Endothelial cell of umbilical vein (primary cell): ENCODE measurements around the gene MAN1A1. TPM values are rescaled to one million over a fixed set of nuclear protein-coding genes. Genes with fewer than 3 reads are reported as not detected.
A peak's percentile ranks its signal among the peaks of the same experiment; 100 is the strongest.

Experiments
- BruUV-seq: library from RNA; stranded (reverse); fragments of 400-500 nt; replicated peaks from 2 replicates; lab custom pipeline; 2021; lab: Mats Ljungman, UMichigan
- CTCF ChIA-PET: fragments of 300-600, 350-600 bp; sonication (Branson Sonifier 250); formaldehyde crosslinking; loops from one replicate; lab custom pipeline; 2021; ENCODE audit warnings: antibody characterized with exemption, inconsistent platforms; lab: Charles Lee
- POLR2A ChIA-PET: fragments of 300-600, 350-600 bp; sonication (Branson Sonifier 250); formaldehyde crosslinking; loops from one replicate; lab custom pipeline; 2021; ENCODE audit warnings: antibody characterized with exemption, inconsistent platforms; lab: Charles Lee
- DNase-seq: peaks from one replicate; pipeline ENCODE4 v3.0.0-alpha.2; 2011; ENCODE audit warnings: low read depth, low spot score
- FAIRE-seq: peaks from 2 replicates; lab custom pipeline; 2011; peaks lifted over from hg19 to GRCh38; lab: Jason Lieb, UNC
- H2AFZ ChIP-seq: 2 replicates; pipeline ENCODE4 v1.6.0; 2012; ENCODE audit warnings: low read depth, low read length, control low read depth, inconsistent platforms
- H3K27ac ChIP-seq: 2 replicates; pipeline ENCODE4 v1.5.1; 2011; ENCODE audit warnings: low read depth, mild to moderate bottlenecking, control low read depth, low read length, moderate library complexity; ENCODE audit not compliant: insufficient read depth
- H3K27me3 ChIP-seq, 2 experiments: 2 replicates each; pipeline versions ENCODE4 v1.6.0 to v1.6.1; 2011; ENCODE audit warnings: low read length in 2 of 2, mixed read lengths in 1 of 2; ENCODE audit not compliant: control insufficient read depth in 2 of 2, insufficient read depth in 2 of 2
- H3K36me3 ChIP-seq, 2 experiments: 2 replicates in 1 of 2; 3 replicates in 1 of 2; pipeline ENCODE4 v1.5.1; 2011; ENCODE audit warnings: low read length in 2 of 2, mild to moderate bottlenecking in 1 of 2, moderate library complexity in 1 of 2; ENCODE audit not compliant: control insufficient read depth in 2 of 2, insufficient read depth in 2 of 2; ENCODE audit errors: extremely low read depth in 1 of 2
- H3K4me1 ChIP-seq: 3 replicates; pipeline ENCODE4 v1.5.1; 2011; ENCODE audit warnings: mild to moderate bottlenecking, low read length; ENCODE audit not compliant: control insufficient read depth, insufficient read depth; ENCODE audit errors: extremely low read depth
- H3K4me2 ChIP-seq: 2 replicates; pipeline ENCODE4 v1.6.1; 2011; ENCODE audit warnings: low read length, control low read depth, mixed read lengths; ENCODE audit not compliant: insufficient read depth
- H3K4me3 ChIP-seq, 3 experiments: fragments of 200-600 bp in 1 of 3; sonication (generic), shearing (Covaris generic) in 1 of 3; replicated peaks in 1 of 3; 2 replicates each; pipeline ENCODE4 v1.5.1; 2011 to 2016; ENCODE audit warnings: control low read depth in 3 of 3, low read length in 3 of 3, mild to moderate bottlenecking in 2 of 3, inconsistent platforms in 1 of 3, low read depth in 1 of 3, moderate library complexity in 1 of 3; ENCODE audit not compliant: insufficient read depth in 1 of 3
- H3K79me2 ChIP-seq: 2 replicates; pipeline ENCODE4 v1.6.0; 2012; ENCODE audit warnings: low read length, inconsistent platforms; ENCODE audit not compliant: control insufficient read depth, insufficient read depth
- H3K9ac ChIP-seq: replicated peaks from 2 replicates; pipeline ENCODE3; 2011; ENCODE audit warnings: low read length, control low read depth; ENCODE audit not compliant: insufficient read depth; ENCODE audit errors: extremely low read depth
- H3K9me1 ChIP-seq: replicated peaks from 3 replicates; pipeline ENCODE4 v1.6.0; 2011; ENCODE audit warnings: mild to moderate bottlenecking, low read length; ENCODE audit not compliant: control insufficient read depth, insufficient read depth; ENCODE audit errors: extremely low read depth
- H3K9me3 ChIP-seq: replicated peaks from 2 replicates; pipeline ENCODE4 v1.5.1; 2012; ENCODE audit warnings: low read length, inconsistent platforms; ENCODE audit not compliant: control insufficient read depth, insufficient read depth
- H4K20me1 ChIP-seq: replicated peaks from 2 replicates; pipeline ENCODE3; 2011; ENCODE audit warnings: mild to moderate bottlenecking, low read length; ENCODE audit not compliant: control insufficient read depth, insufficient read depth; ENCODE audit errors: extremely low read depth
- EZH2 ChIP-seq: IDR thresholded peaks from 2 replicates; pipeline ENCODE4 v1.6.1; 2012; ENCODE audit warnings: borderline replicate concordance, low read depth, mild to moderate bottlenecking, moderate library complexity, low read length, inconsistent platforms; ENCODE audit not compliant: severe bottlenecking
- FOS ChIP-seq: IDR thresholded peaks from 2 replicates; pipeline ENCODE4 v1.6.1; 2011; ENCODE audit warnings: mild to moderate bottlenecking, low read length, moderate library complexity, borderline replicate concordance; ENCODE audit not compliant: insufficient read depth
- GATA2 ChIP-seq: IDR thresholded peaks from 2 replicates; pipeline ENCODE4 v1.7.0; 2011; ENCODE audit warnings: low read depth, mild to moderate bottlenecking, moderate library complexity, mixed read lengths, low read length; ENCODE audit not compliant: insufficient read length, insufficient read depth
- JUN ChIP-seq: IDR thresholded peaks from 2 replicates; pipeline ENCODE4 v1.6.1; 2011; ENCODE audit warnings: borderline replicate concordance, low read depth; ENCODE audit not compliant: insufficient read length, insufficient read depth
- MYC ChIP-seq: IDR thresholded peaks from one replicate; pipeline ENCODE4 v1.6.1; 2011; ENCODE audit warnings: mild to moderate bottlenecking, low read depth, low read length
- POLR2A ChIP-seq: IDR thresholded peaks from 2 replicates; pipeline ENCODE4 v1.6.1; 2012; ENCODE audit warnings: low read depth, mild to moderate bottlenecking, control low read depth, low read length
- POLR2AphosphoS5 ChIP-seq: IDR thresholded peaks from 2 replicates; pipeline ENCODE4 v1.6.1; 2012; ENCODE audit warnings: low read depth, mild to moderate bottlenecking, control low read depth, low read length, moderate library complexity; ENCODE audit not compliant: insufficient read depth
- dilution Hi-C: fragments of 300-500 bp; cut with MboI; formaldehyde crosslinking; loops from one replicate; pipeline ENCODE4 v1.15.0; 2019; ENCODE audit warnings: low sequenced_read_pairs; ENCODE audit not compliant: extremely low pct_ligation_motif_present
- intact Hi-C: fragments of 100-400 bp; cut with micrococcal nuclease; formaldehyde crosslinking; loops from one replicate; pipeline ENCODE4 v1.10.0; 2022
- polyA plus RNA-seq, 4 experiments: library from polyadenylated mRNA; depleted of rRNA in 3 of 4; stranded (reverse) in 3 of 4; unstranded in 1 of 4; fragments of >200 nt; gene quantifications; 2 replicates each; pipeline versions ENCODE4 v1.2.1 to v1.2.3, GENCODE V29; 2011 to 2012; ENCODE audit warnings: missing spikeins in 1 of 4
- total RNA-seq: library from RNA; stranded (reverse); gene quantifications from 2 replicates; pipeline ENCODE4 v1.2.3, GENCODE V29; 2021

The MAN1A1 gene
- total and polyA plus RNA-seq, 2 donors (not counting 3 experiments of a cell fraction or from before 2014, with no cell fraction given) = 3.3 to 12.9 TPM

DNA sequence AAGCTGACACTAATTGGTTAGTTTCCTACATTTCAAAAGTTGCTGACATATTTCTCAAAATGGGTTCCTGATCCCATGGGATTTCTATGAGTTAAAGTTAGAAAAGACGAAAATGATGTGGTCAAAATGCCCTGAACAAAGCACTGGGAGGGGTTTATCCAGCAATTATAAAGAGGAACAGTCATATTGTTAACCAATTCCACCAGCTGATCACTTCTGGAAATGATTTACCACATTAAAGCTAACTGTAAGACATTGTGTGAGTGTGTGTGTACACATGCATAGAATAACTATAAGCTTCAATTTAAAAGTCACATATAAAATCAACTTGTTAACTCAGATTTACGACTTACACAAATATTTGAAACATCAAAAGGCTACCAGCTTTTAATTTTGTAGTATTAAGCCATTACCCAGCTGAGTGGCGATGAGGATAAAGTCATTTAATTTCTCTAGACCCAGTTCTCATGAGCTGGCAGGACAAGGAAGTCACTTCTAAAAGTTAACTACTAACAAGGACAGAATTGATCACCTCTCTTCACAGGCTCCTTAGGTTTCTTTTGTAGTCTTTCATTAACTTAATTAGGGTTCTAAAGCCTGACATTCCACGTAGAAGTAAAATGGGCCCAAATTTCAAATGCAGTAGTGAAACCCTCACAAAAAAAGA is 40.4 kb downstream of the MAN1A1 start:
- CTCF ChIA-PET = interaction anchor here (0.9 to 1.5 kb wide), 2 partner anchors 11 to 25 kb away, joined by 3 to 5 read pairs; no protein-coding TSS in a partner anchor
- Histone ChIP-seq H3K27ac (no peak overlapping the region), H3K27me3 (no peaks in the 10 kb centered on the region), H3K9me3 (no peaks in the 10 kb centered on the region), H3K4me3 (no peak overlapping the region), H3K4me1 (peaks cover 20% of the 10 kb centered on the region), H3K4me2 (no peak overlapping the region), H2AFZ (no peak overlapping the region), H3K9me1 (no peaks in the 10 kb centered on the region), H3K79me2 (no peaks in the 10 kb centered on the region), H3K36me3 (no peaks in the 10 kb centered on the region), H3K9ac (no peak overlapping the region), H4K20me1 (peaks cover 2% of the 10 kb centered on the region)
- POLR2A ChIA-PET = no interaction called here
- TF ChIP-seq EZH2 (no peak), JUN (no peak), POLR2A (no peak), FOS (no peak), POLR2AphosphoS5 (no peak)
- dilution Hi-C loops = no loop called here
- BruUV-seq = no TSS peak
- intact Hi-C loops = no loop called here
- DNase-seq (no peak), FAIRE-seq (no peak)

DNA sequence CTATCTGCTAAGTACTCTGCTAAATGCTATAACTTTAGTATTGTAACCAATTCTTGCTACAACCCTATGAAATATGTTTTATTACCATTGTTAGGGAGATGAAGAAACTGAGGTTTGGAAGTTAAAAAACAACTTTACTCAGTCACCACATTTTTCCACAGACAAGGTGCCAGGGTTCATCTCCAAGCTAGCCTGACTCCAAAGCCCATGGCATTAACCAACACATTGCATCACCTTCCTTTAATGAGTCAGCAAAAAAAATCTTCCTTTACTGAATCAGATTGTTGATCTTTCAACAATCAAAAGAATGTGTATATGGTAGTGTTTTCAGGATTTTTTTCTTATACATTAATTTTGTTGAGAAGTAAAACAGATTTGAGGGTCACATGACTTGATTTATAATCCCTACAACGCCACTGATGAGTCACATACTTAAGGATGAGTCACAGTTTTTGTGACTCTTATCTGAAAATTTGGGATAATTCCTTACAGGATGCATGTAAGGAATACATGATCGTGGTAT is 41.5 kb downstream of the MAN1A1 start:
- H3K36me3 ChIP-seq = no peaks in the 10 kb centered on the region
- DNase-seq (peak; percentile 54), FAIRE-seq (peak; percentile 81)
- H3K27me3 ChIP-seq = no peaks in the 10 kb centered on the region
- peak overlapping the region; percentile 7 for H3K27ac ChIP-seq
- H3K4me1 ChIP-seq = peaks cover 20% of the 10 kb centered on the region
- POLR2A ChIA-PET = no interaction called here
- no peak overlapping the region for H3K4me2 ChIP-seq
- dilution Hi-C loops = no loop called here
- no peak for TF ChIP-seq EZH2
- TF ChIP-seq GATA2 = peak; percentile 11
- no peak for TF ChIP-seq MYC
- peak; percentile 90 for TF ChIP-seq JUN
- peak; percentile 92 for TF ChIP-seq FOS
- H3K4me3 ChIP-seq = no peak overlapping the region
- BruUV-seq = no TSS peak
- no peaks in the 10 kb centered on the region for H3K79me2 ChIP-seq
- H3K9me1 ChIP-seq = no peaks in the 10 kb centered on the region
- H3K9ac ChIP-seq = no peak overlapping the region
- intact Hi-C loops = no loop called here
- H2AFZ ChIP-seq = no peak overlapping the region
- peaks cover 2% of the 10 kb centered on the region for H4K20me1 ChIP-seq
- no peaks in the 10 kb centered on the region for H3K9me3 ChIP-seq
- CTCF ChIA-PET = interaction anchor here (0.9 to 1.5 kb wide), 2 partner anchors 10 to 26 kb away, joined by 3 to 5 read pairs; no protein-coding TSS in a partner anchor
